ENCODE data around the gene ERFL. TPM values are rescaled to one million over a fixed set of nuclear protein-coding genes. Genes with fewer than 3 reads are reported as not detected.

ERFL gene
- total RNA-seq, 2 experiments from 2014 or later: 1.6 to 6.8 TPM

DNA sequence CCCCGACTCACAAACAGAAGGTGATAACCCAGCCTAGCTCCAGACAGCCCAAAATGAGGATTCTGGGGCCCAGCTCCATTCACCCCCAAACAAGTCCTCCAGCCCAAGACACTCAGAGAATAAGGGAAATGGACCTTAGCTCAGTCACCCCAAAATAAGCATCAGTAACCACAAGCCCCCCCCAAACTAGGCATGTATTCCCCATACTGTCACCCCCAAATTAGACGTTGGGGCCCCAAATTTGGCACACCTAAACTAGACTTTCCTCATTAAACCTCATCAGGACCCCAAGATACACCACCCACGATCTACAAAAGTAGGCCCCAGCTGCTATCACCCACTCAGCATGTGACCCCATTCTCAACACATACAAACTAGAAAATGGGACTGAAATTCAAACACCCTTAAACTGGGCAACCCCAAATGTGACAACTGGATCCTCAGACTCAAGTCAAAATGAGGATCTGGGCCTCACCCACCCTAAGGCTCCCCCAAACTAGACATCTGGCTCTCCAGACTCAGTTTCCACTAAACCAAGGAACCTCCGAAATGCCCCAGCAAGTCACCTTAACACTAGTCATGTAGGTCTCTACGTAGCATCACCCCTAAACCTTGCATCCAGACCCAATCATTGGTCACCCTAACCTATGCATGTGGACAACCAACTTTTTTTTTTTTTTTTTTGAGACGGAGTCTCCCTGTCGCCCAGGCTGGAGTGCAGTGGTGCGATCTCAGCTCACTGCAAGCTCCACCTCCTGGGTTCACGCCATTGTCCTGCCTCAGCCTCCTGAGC lies 13.4 kb upstream of the ERFL start:
- Histone ChIP-seq H3K4me3 (ENCODE audit: low read depth, low read length, poor library complexity, severe bottlenecking) (peak overlapping the region; percentile 71), H3K9me3 (ENCODE audit: low read length) (no peaks in the 10 kb centered on the region), H4K20me1 (ENCODE audit: insufficient read depth, low read length) (no peaks in the 10 kb centered on the region), H3K4me1 (ENCODE audit: insufficient read depth, low read length, poor library complexity, severe bottlenecking) (peaks cover 80% of the 10 kb centered on the region), H3K9me2 (ENCODE audit: insufficient read depth, low read length) (no peaks in the 10 kb centered on the region), H2AFZ (ENCODE audit: low read length) (no peak overlapping the region), H3K27ac (ENCODE audit: low read depth, low read length, poor library complexity, severe bottlenecking) (peak overlapping the region; percentile 80), H3K79me2 (ENCODE audit: insufficient read depth, low read depth, low read length) (peaks cover 6% of the 10 kb centered on the region; the same call in 1 of the 2 replicates), H3K4me2 (ENCODE audit: low read length) (peak overlapping the region; percentile 82), H3K36me3 (ENCODE audit: insufficient read depth, low read length) (no peaks in the 10 kb centered on the region)
- intact Hi-C loops (cut with micrococcal nuclease; ENCODE audit: unreplicated experiment): loop anchor here (10.0 kb wide), 1 partner anchor 397 kb away; no protein-coding TSS in a partner anchor
- no TSS peak for BruUV-seq (replicated peaks)
- POLR2A ChIA-PET: no interaction called here
- TF ChIP-seq EZH2phosphoT487 (IDR thresholded peaks at IDR 0.05; ENCODE audit: borderline replicate concordance, low read depth, low read length) (no peak), CTCF (conservative IDR thresholded peaks at IDR 0.05; ENCODE audit: low read length) (no peak)
- DNase-seq (ENCODE audit: low spot score): no peak
- CTCF ChIA-PET (ENCODE audit: unreplicated experiment): interaction anchor here (0.5 kb wide), 1 partner anchor 8 kb away, joined by 7 read pairs; no protein-coding TSS in a partner anchor

DNA sequence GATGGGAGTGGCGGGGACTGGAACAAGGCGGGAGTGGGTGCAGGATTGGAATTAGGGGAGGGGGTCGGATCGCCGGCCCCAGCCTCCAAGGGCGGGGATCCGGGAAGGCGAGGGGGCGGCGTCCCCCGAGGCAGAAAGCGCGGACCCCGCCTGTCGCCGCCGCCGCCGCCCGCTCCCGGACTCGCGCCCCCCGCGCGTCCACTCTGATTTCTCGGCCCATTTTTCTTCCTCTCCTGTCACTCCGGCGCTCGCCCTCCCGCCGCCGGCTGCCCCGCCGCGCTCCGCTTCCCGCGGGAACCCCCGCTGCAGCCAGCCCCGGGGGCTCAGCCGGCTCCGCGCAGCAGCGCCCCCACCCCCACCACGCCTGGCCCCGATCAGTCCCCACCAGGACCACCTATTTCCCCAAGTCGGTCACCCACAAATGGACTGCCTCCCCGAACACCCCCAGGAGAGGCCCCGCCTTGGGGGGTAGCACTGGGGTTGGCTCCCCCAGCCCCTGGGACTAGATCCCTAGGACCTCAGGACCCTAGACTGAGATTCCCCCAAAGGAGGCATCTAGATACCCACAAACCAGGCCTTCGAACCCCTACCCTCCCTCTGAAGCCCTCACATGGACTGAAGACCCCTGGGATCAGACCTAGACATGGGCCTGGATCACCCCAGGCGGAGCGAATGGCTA lies 12.6 kb upstream of the ERFL start:
- no peaks in the 10 kb centered on the region for H4K20me1 ChIP-seq (ENCODE audit: insufficient read depth, low read length)
- CTCF ChIA-PET (ENCODE audit: unreplicated experiment): interaction anchor here (0.5 kb wide), 1 partner anchor 9 kb away, joined by 7 read pairs; no protein-coding TSS in a partner anchor
- no peak for DNase-seq (ENCODE audit: low spot score)

More for the DNA sequence above, 12.6 kb upstream of the ERFL start:
- H3K36me3 ChIP-seq (ENCODE audit: insufficient read depth, low read length): no peaks in the 10 kb centered on the region
- peaks cover 80% of the 10 kb centered on the region for H3K4me1 ChIP-seq (ENCODE audit: insufficient read depth, low read length, poor library complexity, severe bottlenecking)
- H3K9me3 ChIP-seq (ENCODE audit: low read length): no peaks in the 10 kb centered on the region
- no peaks in the 10 kb centered on the region for H3K9me2 ChIP-seq (ENCODE audit: insufficient read depth, low read length)
- peak overlapping the region; percentile 80 for H3K27ac ChIP-seq (ENCODE audit: low read depth, low read length, poor library complexity, severe bottlenecking)
- H3K4me3 ChIP-seq (ENCODE audit: low read depth, low read length, poor library complexity, severe bottlenecking): peak overlapping the region; percentile 71
- TF ChIP-seq CTCF (conservative IDR thresholded peaks at IDR 0.05; ENCODE audit: low read length) (peak; percentile 36; the same call in 1 of the 2 replicates), EZH2phosphoT487 (IDR thresholded peaks at IDR 0.05; ENCODE audit: borderline replicate concordance, low read depth, low read length) (no peak)
- no TSS peak for BruUV-seq (replicated peaks)
- H3K79me2 ChIP-seq (ENCODE audit: insufficient read depth, low read depth, low read length): peaks cover 6% of the 10 kb centered on the region; the same call in 1 of the 2 replicates
- peak overlapping the region; percentile 21; the same call in 1 of the 2 replicates for H2AFZ ChIP-seq (ENCODE audit: low read length)
- peak overlapping the region; percentile 82 for H3K4me2 ChIP-seq (ENCODE audit: low read length)
- POLR2A ChIA-PET: no interaction called here
- intact Hi-C loops (cut with micrococcal nuclease; ENCODE audit: unreplicated experiment): loop anchor here (10.0 kb wide), 1 partner anchor 396 kb away; no protein-coding TSS in a partner anchor

Data from OCI-LY7 (cell line).